K562 (cell line): ENCODE measurements around the gene CAPN2. TPM values are rescaled to one million over a fixed set of nuclear protein-coding genes. Genes with fewer than 3 reads are reported as not detected.
A peak's percentile ranks its signal among the peaks of the same experiment; 100 is the strongest.

Source experiments
- ARID1B ChIP-seq: fragments of 450-650 bp; IDR thresholded peaks from 2 replicates; pipeline ENCODE4 v1.6.1; 2016; ENCODE audit warnings: antibody characterized with exemption, mild to moderate bottlenecking, inconsistent platforms
- CHD1 ChIP-seq: fragments of 200-600 bp; sonication (generic); IDR thresholded peaks from one replicate; pipeline ENCODE4 v1.6.1; 2012; ENCODE audit warnings: mild to moderate bottlenecking, moderate library complexity, low read length, inconsistent platforms
- EP400 ChIP-seq: fragments of 450-650 bp; IDR thresholded peaks from 2 replicates; pipeline ENCODE4 v1.6.1; 2017; ENCODE audit warnings: antibody characterized with exemption, mild to moderate bottlenecking, moderate library complexity
- FOS ChIP-seq: IDR thresholded peaks from 3 replicates; pipeline ENCODE4 v1.6.1; 2011; ENCODE audit not compliant: insufficient read length; ENCODE audit errors: extremely low read depth
- FOXK2 ChIP-seq, 2 experiments: fragments of 450-650 bp; IDR thresholded peaks in 1 of 2; conservative IDR thresholded peaks in 1 of 2; 2 replicates each; pipeline ENCODE4 v1.6.1; 2016; ENCODE audit warnings: low read depth in 2 of 2, mild to moderate bottlenecking in 1 of 2
- GATAD2B ChIP-seq: fragments of 450-650 bp; IDR thresholded peaks from 2 replicates; pipeline ENCODE4 v1.6.1; 2017; ENCODE audit warnings: mild to moderate bottlenecking, borderline replicate concordance
- HOXB6 ChIP-seq: fragments of 250-450 bp; sonication (Bioruptor Pico); IDR thresholded peaks from 2 replicates; pipeline ENCODE4 v1.5.1; 2022; ENCODE audit warnings: mild to moderate bottlenecking, borderline replicate concordance
- ILF3 ChIP-seq: fragments of 450-650 bp; IDR thresholded peaks from 2 replicates; pipeline ENCODE4 v1.6.1; 2018; ENCODE audit warnings: antibody characterized with exemption, mild to moderate bottlenecking, moderate library complexity, borderline replicate concordance
- MIER1 ChIP-seq: fragments of 450-650 bp; IDR thresholded peaks from 2 replicates; pipeline ENCODE4 v1.6.1; 2016; ENCODE audit warnings: antibody characterized with exemption, mild to moderate bottlenecking, low read depth
- PCBP2 ChIP-seq: fragments of 200-400 bp; formaldehyde crosslinking; IDR thresholded peaks from 2 replicates; pipeline ENCODE4 v1.6.1; 2018; ENCODE audit warnings: low read length, low read depth, mild to moderate bottlenecking, moderate library complexity; ENCODE audit not compliant: poor library complexity, severe bottlenecking
- POLR2A ChIP-seq: fragments of 450-650 bp; conservative IDR thresholded peaks from 2 replicates; pipeline ENCODE4 v1.6.1; 2016
- SRSF3 ChIP-seq: fragments of 200-400 bp; formaldehyde crosslinking; IDR thresholded peaks from 2 replicates; pipeline ENCODE4 v1.6.1; 2016; ENCODE audit warnings: mild to moderate bottlenecking, low read length, moderate library complexity; ENCODE audit not compliant: insufficient read depth
- THRAP3 ChIP-seq: fragments of 450-650 bp; IDR thresholded peaks from 2 replicates; pipeline ENCODE4 v1.6.1; 2016; ENCODE audit warnings: mild to moderate bottlenecking, inconsistent platforms, borderline replicate concordance
- ZBTB8A ChIP-seq: fragments of 450-650 bp; IDR thresholded peaks from 2 replicates; pipeline ENCODE4 v1.6.1; 2018; ENCODE audit warnings: mild to moderate bottlenecking, moderate library complexity; ENCODE audit not compliant: partially characterized antibody
- ZEB2 ChIP-seq: fragments of 450-650 bp; IDR thresholded peaks from 2 replicates; pipeline ENCODE4 v1.6.1; 2016
- ZNF217 ChIP-seq: sonication (generic); formaldehyde crosslinking; IDR thresholded peaks from 2 replicates; pipeline ENCODE4 v1.8.0; 2022; ENCODE audit warnings: mild to moderate bottlenecking, missing genetic modification reagents
- ZNF592 ChIP-seq: fragments of 450-650 bp; IDR thresholded peaks from 2 replicates; pipeline ENCODE4 v1.6.1; 2017; ENCODE audit warnings: antibody characterized with exemption, mild to moderate bottlenecking
- ZZZ3 ChIP-seq: fragments of 450-650 bp; IDR thresholded peaks from 2 replicates; pipeline ENCODE4 v1.6.1; 2016; ENCODE audit warnings: antibody characterized with exemption, mild to moderate bottlenecking, moderate library complexity
- polyA plus RNA-seq, 8 experiments: library from polyadenylated mRNA; depleted of rRNA in 4 of 8; stranded (reverse) in 5 of 8; unstranded in 3 of 8; fragments of >200 nt; fragmentation: Nextera tagmentation in 2 of 8; fragmentation: Illumina TruSeq in 1 of 8; extraction: Ambion mirVana in 2 of 8; extraction: Trizol in 1 of 8; gene quantifications; 2 replicates each; pipeline versions ENCODE4 v1.2.1 to v1.2.3, GENCODE V29; 2011 to 2014; ENCODE audit warnings: inconsistent platforms in 1 of 8, missing spikeins in 1 of 8
- total RNA-seq, 7 experiments: library from RNA; depleted of rRNA in 6 of 7; stranded (reverse); fragments of >200 nt in 6 of 7; fragmentation: Illumina TruSeq in 2 of 7; extraction: Trizol in 2 of 7; gene quantifications; 2 replicates each; pipeline versions ENCODE4 v1.2.1 to v1.2.3, GENCODE V29; 2011 to 2021; ENCODE audit warnings: low replicate concordance in 1 of 7
- TF ChIP-seq, protein P1 (sequence below): IDR thresholded peaks from 2 replicates; pipeline ENCODE4 v1.6.1; 2012; ENCODE audit warnings: low read depth, low read length, improper control_type of control experiment, borderline replicate concordance
- TF ChIP-seq, protein P2 (sequence below), 2 experiments: fragments of 450-650 bp; IDR thresholded peaks; 2 replicates each; pipeline ENCODE4 v1.6.1; 2018; ENCODE audit warnings: mild to moderate bottlenecking in 2 of 2, low read depth in 1 of 2; ENCODE audit not compliant: partially characterized antibody in 2 of 2

CAPN2 gene
- total and polyA plus RNA-seq, 9 of the 15 experiments (the other 6 are each of a cell fraction or from before 2014, with no cell fraction given) = 24.6 to 157 (median 101) TPM

DNA sequence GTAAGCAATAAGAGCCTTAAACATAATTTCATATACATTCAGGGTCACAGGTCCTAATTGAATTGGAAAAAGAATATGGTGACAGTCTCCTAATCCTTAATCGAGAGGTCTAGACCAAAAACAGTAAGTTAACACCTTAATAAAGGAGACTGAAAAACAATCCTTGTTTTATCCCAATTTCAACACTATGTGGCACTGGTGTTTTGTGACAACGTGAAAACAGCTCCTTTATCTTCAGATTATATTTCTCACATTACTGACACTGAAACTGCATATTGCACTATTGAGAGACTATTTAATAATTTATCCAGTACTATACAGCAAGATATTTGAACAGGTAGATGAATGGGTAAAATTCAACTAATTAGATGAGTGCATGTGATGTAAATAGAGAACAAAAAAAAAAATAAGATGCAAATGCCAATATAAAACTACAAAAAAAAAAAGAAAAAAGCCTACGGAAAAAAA, 99.3 kb downstream of the CAPN2 start (continued):
- TF ChIP-seq ZNF592 (peak; percentile 67), EP400 (0 out of 2 replicates have a peak, but pooled peaks have one; percentile 34), FOS (no peak), FOXK2 (conservative IDR thresholded peaks at IDR 0.05 in 1 of 2, IDR thresholded peaks at IDR 0.05 in 1 of 2; ENCODE audit: low read depth in 2 of 2) (peak; percentile 34 to 46; a peak in 1 of 4 replicates), HOXB6 (CRISPR knock-in tag) (no peak), POLR2A (no peak), ZEB2 (no peak), ZNF217 (no peak), ZBTB8A (peak; percentile 61), GATAD2B (peak; percentile 66), ZZZ3 (0 out of 2 replicates have a peak, but pooled peaks have one; percentile 64), SRSF3 (no peak), PCBP2 (no peak), THRAP3 (no peak), CHD1 (no peak), ILF3 (0 out of 2 replicates have a peak, but pooled peaks have one; percentile 64), ARID1B (0 out of 2 replicates have a peak, but pooled peaks have one; percentile 18), MIER1 (no peak)
- TF ChIP-seq, protein P1, sequence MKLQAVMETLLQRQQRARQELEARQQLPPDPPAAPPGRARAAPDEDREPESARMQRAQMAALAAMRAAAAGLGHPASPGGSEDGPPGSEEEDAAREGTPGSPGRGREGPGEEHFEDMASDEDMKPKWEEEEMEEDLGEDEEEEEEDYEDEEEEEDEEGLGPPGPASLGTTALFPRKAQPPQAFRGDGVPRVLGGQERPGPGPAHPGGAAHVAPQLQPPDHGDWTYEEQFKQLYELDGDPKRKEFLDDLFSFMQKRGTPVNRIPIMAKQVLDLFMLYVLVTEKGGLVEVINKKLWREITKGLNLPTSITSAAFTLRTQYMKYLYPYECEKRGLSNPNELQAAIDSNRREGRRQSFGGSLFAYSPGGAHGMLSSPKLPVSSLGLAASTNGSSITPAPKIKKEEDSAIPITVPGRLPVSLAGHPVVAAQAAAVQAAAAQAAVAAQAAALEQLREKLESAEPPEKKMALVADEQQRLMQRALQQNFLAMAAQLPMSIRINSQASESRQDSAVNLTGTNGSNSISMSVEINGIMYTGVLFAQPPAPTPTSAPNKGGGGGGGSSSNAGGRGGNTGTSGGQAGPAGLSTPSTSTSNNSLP = peak; percentile 76
- TF ChIP-seq, protein P2, sequence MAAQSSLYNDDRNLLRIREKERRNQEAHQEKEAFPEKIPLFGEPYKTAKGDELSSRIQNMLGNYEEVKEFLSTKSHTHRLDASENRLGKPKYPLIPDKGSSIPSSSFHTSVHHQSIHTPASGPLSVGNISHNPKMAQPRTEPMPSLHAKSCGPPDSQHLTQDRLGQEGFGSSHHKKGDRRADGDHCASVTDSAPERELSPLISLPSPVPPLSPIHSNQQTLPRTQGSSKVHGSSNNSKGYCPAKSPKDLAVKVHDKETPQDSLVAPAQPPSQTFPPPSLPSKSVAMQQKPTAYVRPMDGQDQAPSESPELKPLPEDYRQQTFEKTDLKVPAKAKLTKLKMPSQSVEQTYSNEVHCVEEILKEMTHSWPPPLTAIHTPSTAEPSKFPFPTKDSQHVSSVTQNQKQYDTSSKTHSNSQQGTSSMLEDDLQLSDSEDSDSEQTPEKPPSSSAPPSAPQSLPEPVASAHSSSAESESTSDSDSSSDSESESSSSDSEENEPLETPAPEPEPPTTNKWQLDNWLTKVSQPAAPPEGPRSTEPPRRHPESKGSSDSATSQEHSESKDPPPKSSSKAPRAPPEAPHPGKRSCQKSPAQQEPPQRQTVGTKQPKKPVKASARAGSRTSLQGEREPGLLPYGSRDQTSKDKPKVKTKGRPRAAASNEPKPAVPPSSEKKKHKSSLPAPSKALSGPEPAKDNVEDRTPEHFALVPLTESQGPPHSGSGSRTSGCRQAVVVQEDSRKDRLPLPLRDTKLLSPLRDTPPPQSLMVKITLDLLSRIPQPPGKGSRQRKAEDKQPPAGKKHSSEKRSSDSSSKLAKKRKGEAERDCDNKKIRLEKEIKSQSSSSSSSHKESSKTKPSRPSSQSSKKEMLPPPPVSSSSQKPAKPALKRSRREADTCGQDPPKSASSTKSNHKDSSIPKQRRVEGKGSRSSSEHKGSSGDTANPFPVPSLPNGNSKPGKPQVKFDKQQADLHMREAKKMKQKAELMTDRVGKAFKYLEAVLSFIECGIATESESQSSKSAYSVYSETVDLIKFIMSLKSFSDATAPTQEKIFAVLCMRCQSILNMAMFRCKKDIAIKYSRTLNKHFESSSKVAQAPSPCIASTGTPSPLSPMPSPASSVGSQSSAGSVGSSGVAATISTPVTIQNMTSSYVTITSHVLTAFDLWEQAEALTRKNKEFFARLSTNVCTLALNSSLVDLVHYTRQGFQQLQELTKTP (IDR thresholded peaks at IDR 0.05; ENCODE audit: low read depth in 1 of 2, partially characterized antibody in 2 of 2) = no peak
